ENCODE results near the gene ENPEP.

DNA sequence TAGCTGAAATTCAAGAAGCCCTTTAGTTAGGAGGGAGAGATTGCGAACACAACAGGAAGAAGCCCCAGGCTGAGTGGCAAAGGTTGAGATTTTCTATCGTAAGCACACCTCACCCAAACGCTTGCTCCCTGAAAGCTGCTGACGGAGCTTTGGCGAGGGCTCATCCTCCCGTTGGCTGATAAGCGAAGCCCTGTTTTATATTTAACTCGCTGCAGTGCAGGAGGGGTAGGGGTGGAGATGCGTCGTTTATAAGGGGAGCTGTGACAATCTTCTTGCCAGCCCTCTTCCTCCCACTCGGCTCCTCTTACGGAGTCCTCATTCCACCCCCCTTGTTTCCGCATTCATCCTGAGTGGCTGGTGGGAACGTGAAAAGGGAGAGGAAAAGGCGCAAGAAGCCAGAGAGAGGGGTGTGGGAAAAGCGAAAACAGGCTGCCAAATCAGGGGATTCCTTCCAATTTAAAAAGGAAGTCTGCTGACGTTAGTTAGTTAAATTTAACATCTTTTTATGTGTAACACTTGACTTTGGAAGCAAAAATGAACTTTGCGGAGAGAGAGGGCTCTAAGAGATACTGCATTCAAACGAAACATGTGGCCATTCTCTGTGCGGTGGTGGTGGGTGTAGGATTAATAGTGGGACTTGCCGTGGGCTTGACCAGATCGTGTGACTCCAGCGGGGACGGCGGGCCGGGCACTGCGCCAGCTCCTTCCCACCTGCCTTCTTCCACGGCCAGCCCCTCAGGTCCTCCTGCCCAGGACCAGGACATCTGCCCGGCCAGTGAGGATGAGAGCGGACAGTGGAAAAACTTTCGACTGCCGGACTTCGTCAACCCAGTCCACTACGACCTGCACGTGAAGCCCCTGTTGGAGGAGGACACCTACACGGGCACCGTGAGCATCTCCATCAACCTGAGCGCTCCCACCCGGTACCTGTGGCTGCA, at the start of gene ENPEP:
- TF ChIP-seq CTCF (CRISPR knock-in tag; IDR thresholded peaks at IDR 0.05), result no peak
- TF ChIP-seq ZKSCAN5 (CRISPR knock-in tag; IDR thresholded peaks at IDR 0.05), result no peak
- no peak for TF ChIP-seq ZNF354B (CRISPR knock-in tag; IDR thresholded peaks at IDR 0.05)
- no peak for TF ChIP-seq HOXA7 (CRISPR knock-in tag; IDR thresholded peaks at IDR 0.05)
- no peak for TF ChIP-seq EP300 (IDR thresholded peaks at IDR 0.05; ENCODE audit: low read depth in 2 of 2, low read length in 2 of 2)
- TF ChIP-seq EP300 (CRISPR knock-in tag; IDR thresholded peaks at IDR 0.05; ENCODE audit: borderline replicate concordance), result no peak
- no peak for TF ChIP-seq KLF13 (CRISPR knock-in tag; IDR thresholded peaks at IDR 0.05)
- TF ChIP-seq KLF12 (CRISPR knock-in tag; IDR thresholded peaks at IDR 0.05; ENCODE audit: borderline replicate concordance), result no peak
- TF ChIP-seq, protein P1, sequence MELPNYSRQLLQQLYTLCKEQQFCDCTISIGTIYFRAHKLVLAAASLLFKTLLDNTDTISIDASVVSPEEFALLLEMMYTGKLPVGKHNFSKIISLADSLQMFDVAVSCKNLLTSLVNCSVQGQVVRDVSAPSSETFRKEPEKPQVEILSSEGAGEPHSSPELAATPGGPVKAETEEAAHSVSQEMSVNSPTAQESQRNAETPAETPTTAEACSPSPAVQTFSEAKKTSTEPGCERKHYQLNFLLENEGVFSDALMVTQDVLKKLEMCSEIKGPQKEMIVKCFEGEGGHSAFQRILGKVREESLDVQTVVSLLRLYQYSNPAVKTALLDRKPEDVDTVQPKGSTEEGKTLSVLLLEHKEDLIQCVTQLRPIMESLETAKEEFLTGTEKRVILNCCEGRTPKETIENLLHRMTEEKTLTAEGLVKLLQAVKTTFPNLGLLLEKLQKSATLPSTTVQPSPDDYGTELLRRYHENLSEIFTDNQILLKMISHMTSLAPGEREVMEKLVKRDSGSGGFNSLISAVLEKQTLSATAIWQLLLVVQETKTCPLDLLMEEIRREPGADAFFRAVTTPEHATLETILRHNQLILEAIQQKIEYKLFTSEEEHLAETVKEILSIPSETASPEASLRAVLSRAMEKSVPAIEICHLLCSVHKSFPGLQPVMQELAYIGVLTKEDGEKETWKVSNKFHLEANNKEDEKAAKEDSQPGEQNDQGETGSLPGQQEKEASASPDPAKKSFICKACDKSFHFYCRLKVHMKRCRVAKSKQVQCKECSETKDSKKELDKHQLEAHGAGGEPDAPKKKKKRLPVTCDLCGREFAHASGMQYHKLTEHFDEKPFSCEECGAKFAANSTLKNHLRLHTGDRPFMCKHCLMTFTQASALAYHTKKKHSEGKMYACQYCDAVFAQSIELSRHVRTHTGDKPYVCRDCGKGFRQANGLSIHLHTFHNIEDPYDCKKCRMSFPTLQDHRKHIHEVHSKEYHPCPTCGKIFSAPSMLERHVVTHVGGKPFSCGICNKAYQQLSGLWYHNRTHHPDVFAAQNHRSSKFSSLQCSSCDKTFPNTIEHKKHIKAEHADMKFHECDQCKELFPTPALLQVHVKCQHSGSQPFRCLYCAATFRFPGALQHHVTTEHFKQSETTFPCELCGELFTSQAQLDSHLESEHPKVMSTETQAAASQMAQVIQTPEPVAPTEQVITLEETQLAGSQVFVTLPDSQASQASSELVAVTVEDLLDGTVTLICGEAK (IDR thresholded peaks at IDR 0.05), result no peak
- TF ChIP-seq, protein P1 (CRISPR knock-in tag; IDR thresholded peaks at IDR 0.05), result no peak
- TF ChIP-seq FLYWCH1 (CRISPR knock-in tag; IDR thresholded peaks at IDR 0.05), result no peak
- no peak for TF ChIP-seq ZBTB49 (CRISPR knock-in tag; IDR thresholded peaks at IDR 0.05; ENCODE audit: borderline replicate concordance)
- no peak for TF ChIP-seq ZNF652 (CRISPR knock-in tag; IDR thresholded peaks at IDR 0.05; ENCODE audit: borderline replicate concordance, low read depth)
- no peak for TF ChIP-seq ZFP36L1 (CRISPR knock-in tag; IDR thresholded peaks at IDR 0.05)
- TF ChIP-seq ZFX (CRISPR knock-in tag; IDR thresholded peaks at IDR 0.05; ENCODE audit: low read depth), result no peak

Data from HepG2 (cell line).